GM21723 (cell line): ENCODE data around the gene PPM1E.

Source experiments
- ATAC-seq: cut with Tn5 transposase; IDR thresholded peaks from one replicate; pipeline ENCODE4 v1.9.1; 2021; ENCODE audit warnings: mild to moderate bottlenecking, moderate library complexity; ENCODE audit not compliant: unreplicated experiment

PPM1E gene

GRCh38 chr17:59028328-59028727, 272.7 kb downstream of the PPM1E start:
- no peak for ATAC-seq

- ATAC-seq, result no peak
Measured at GRCh38 chr17:59030811-59031210, 275.2 kb downstream of the PPM1E start.
